Kidney (tissue), 14 donors: ENCODE measurements around the gene CUL4A. TPM values are rescaled to one million over a fixed set of nuclear protein-coding genes. Genes with fewer than 3 reads are reported as not detected.
A peak's percentile ranks its signal among the peaks of the same experiment; 100 is the strongest.

Experiments used
- DNase-seq, 5 donors: peaks; one replicate each; pipeline ENCODE4 v3.0.0-alpha.2; 2013 to 2020
- FAIRE-seq: peaks from 2 replicates; lab custom pipeline; 2012; peaks lifted over from hg19 to GRCh38; lab: Jason Lieb, UNC
- H3K27ac ChIP-seq, 2 donors: one replicate each; pipeline ENCODE4 v1.7.0; 2013; ENCODE audit warnings: low read depth in 2 of 2, low read length in 2 of 2, inconsistent platforms in 1 of 2
- H3K27me3 ChIP-seq: one replicate; pipeline ENCODE4 v1.7.1; 2013; ENCODE audit warnings: low read length, inconsistent platforms; ENCODE audit not compliant: control insufficient read depth, insufficient read depth
- H3K36me3 ChIP-seq, 3 donors: one replicate each; pipeline versions ENCODE4 v1.7.0 to v1.7.1; 2013; ENCODE audit warnings: low read length in 3 of 3, control low read depth in 1 of 3, inconsistent platforms in 1 of 3; ENCODE audit not compliant: insufficient read depth in 3 of 3, control insufficient read depth in 2 of 3
- H3K4me1 ChIP-seq, 3 donors: one replicate each; pipeline versions ENCODE4 v1.7.0 to v1.7.1; 2013; ENCODE audit warnings: low read length in 3 of 3, inconsistent platforms in 1 of 3, low read depth in 1 of 3; ENCODE audit not compliant: control insufficient read depth in 2 of 3, insufficient read depth in 2 of 3
- H3K4me3 ChIP-seq, 3 donors: one replicate each; pipeline versions ENCODE4 v1.7.0 to v1.8.1; 2013; ENCODE audit warnings: low read length in 3 of 3, control low read depth in 1 of 3, inconsistent platforms in 1 of 3
- H3K9ac ChIP-seq, 3 donors: one replicate each; pipeline versions ENCODE4 v1.7.0 to v1.7.1; 2013; ENCODE audit warnings: low read length in 3 of 3, control low read depth in 1 of 3, inconsistent platforms in 1 of 3
- H3K9me3 ChIP-seq, 3 donors: one replicate each; pipeline versions ENCODE4 v1.7.0 to v1.7.1; 2013; ENCODE audit warnings: low read length in 3 of 3, control low read depth in 1 of 3, inconsistent platforms in 1 of 3; ENCODE audit not compliant: control insufficient read depth in 2 of 3, insufficient read depth in 1 of 3
- CTCF ChIP-seq: IDR thresholded peaks from 3 replicates; pipeline ENCODE4 v1.5.1; 2012; ENCODE audit warnings: mild to moderate bottlenecking, moderate library complexity, borderline replicate concordance; ENCODE audit not compliant: insufficient read depth; ENCODE audit errors: extremely low read depth
- intact Hi-C: fragments of 100-400 bp; cut with DNase I; formaldehyde crosslinking; loops from one replicate; pipeline ENCODE4 v1.11.1; 2022
- polyA plus RNA-seq: library from polyadenylated mRNA; stranded (reverse); fragments of 350-450 nt; fragmentation: Illumina TruSeq; extraction: RNeasy Lipid Tissue Mini Kit (QIAGEN cat#74804); gene quantifications from one replicate; pipeline ENCODE4 v1.2.3, GENCODE V29; 2014; ENCODE audit warnings: low read depth, low replicate concordance; ENCODE audit not compliant: insufficient read depth
- total RNA-seq: library from RNA; stranded (reverse); fragmentation: NEBNext Ultra II Directional; extraction: Animal tissue kit (Norgen Biotek cat#: 25700); gene quantifications from one replicate; pipeline ENCODE4 v1.2.1, GENCODE V29; 2021
- donor health status: control.
- donor health status: control.
- donor health status: control.
- donor health status: control.
- donor health status: control.
- donor health status: DM: yes; HTN: yes; CAD: no.
- donor health status: Normal renal cell carcinoma (clear cell type).

Gene CUL4A
- total and polyA plus RNA-seq, 2 donors from 2014 or later = 26.5 to 62.5 TPM

- FAIRE-seq = no peak
- Histone ChIP-seq H3K9ac (no peak overlapping the region), H3K27ac (no peak overlapping the region), H3K4me3 (no peak overlapping the region), H3K27me3 (no peaks in the 10 kb centered on the region), H3K4me1 (peaks cover 0 to 3% (median 0%) of the 10 kb centered on the region in 3 donors), H3K9me3 (no peaks in the 10 kb centered on the region), H3K36me3 (peaks cover 2 to 34% (median 29%) of the 10 kb centered on the region in 3 donors)
- intact Hi-C loops = no loop called here
- TF ChIP-seq CTCF = no peak
- no peak for DNase-seq
Observed at GRCh38 chr13:113226873-113227450, 17.5 kb downstream of the CUL4A start.

DNA sequence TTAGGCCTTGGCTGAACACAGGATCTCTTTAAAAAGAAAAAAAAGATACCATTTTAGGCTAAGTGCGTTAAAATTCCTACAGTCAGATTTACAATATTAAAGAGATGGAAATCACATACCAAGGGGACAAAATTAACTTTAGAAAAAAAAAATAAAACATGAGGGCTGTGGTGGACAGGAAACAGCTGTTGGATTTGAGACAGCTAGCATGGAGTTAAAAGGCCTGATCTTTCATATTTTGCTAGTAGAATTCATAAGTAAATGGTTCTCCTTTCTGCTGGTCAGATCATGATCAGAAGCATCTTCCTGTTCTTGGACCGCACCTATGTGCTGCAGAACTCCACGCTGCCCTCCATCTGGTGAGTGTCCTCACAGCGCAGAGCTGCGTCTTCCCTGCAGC is 19.7 kb downstream of the CUL4A start:
- peak in 2 of 5 donors; percentile 20 to 74 for DNase-seq
- Histone ChIP-seq H3K27me3 (no peaks in the 10 kb centered on the region), H3K4me3 (no peak overlapping the region), H3K9me3 (no peaks in the 10 kb centered on the region), H3K9ac (no peak overlapping the region), H3K27ac (no peak overlapping the region), H3K4me1 (peaks cover 0 to 3% (median 0%) of the 10 kb centered on the region in 3 donors), H3K36me3 (peaks cover 0 to 29% (median 26%) of the 10 kb centered on the region in 3 donors)
- TF ChIP-seq CTCF = no peak
- FAIRE-seq = no peak
- intact Hi-C loops = no loop called here

DNA sequence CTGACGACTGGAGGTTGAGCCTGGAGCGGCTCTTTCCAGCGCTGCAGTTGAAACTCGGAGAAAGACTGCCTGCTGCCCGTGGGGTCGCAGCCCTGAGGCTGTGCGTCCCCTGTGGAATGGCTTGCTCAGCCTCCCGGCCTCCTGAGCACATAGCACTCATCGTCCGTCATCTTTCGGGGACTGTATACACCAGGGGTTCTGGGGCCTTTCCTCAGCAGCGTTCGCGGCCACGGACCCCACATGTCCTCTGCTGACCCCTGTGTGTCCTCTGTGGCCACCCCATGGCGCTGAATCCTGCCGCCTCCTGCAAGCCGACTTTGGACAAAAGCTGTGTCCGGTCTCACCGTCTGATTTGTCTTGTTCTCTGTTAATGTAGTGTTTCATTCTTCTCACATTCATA is 20.4 kb downstream of the CUL4A start:
- no peak for TF ChIP-seq CTCF
- Histone ChIP-seq H3K27me3 (no peaks in the 10 kb centered on the region), H3K9ac (no peak overlapping the region), H3K4me3 (no peak overlapping the region), H3K9me3 (no peaks in the 10 kb centered on the region), H3K27ac (no peak overlapping the region), H3K36me3 (peaks cover 0 to 35% (median 25%) of the 10 kb centered on the region in 3 donors), H3K4me1 (peaks cover 0 to 3% (median 0%) of the 10 kb centered on the region in 3 donors)
- FAIRE-seq (no peak), DNase-seq (no peak)
- intact Hi-C loops = no loop called here
